ENCODE data around the gene IGLL5. TPM values are rescaled to one million over a fixed set of nuclear protein-coding genes. Genes with fewer than 3 reads are reported as not detected.
A peak's percentile ranks its signal among the peaks of the same experiment; 100 is the strongest.

IGLL5 gene
- total and polyA plus RNA-seq, 9 of the 15 experiments (the other 6 are each of a cell fraction or from before 2014, with no cell fraction given), result not detected

DNA sequence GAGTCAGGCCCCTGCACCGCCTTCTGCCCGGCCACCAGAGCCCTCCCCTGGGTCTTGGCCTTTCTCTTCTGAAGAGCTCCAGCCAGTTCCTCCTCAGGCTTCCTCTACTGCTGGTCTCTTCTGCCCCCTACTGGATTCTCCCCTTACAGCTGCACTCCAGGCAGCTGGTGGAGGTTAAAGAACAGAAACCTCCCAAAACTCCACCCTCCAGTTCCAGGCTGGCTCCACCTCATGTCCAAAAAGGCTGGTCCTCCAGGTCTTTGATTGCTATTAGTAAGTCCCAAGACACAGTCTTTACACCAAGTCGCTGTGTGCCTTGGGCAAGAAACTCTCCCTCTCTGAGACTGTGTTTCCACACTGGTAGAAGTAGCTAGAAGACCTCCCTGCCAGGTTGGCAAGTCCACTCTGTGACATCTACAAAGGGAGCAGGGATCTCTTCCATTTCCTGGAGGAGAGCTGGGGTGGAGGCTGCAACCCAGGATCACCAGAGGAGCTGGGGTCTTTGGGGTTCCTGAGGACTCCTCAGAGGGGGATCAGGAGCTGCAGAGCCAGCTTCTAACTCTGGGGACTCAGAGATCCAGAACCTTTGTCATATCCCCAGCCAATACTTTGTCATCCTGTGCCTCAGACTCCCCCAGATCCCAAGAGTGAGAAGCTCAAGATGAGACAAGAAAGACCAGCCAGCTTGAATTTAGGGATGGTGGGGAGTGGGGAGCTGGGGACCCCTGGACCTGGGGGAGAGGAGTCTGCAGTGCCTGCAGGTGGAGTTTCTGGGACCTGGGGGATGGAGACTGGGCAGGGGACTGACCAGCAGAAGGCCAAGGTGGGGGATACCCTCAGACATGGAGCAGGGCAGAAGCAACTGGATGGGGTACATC lies 3.4 kb upstream of the IGLL5 start (continued):
- TF ChIP-seq, protein P1, sequence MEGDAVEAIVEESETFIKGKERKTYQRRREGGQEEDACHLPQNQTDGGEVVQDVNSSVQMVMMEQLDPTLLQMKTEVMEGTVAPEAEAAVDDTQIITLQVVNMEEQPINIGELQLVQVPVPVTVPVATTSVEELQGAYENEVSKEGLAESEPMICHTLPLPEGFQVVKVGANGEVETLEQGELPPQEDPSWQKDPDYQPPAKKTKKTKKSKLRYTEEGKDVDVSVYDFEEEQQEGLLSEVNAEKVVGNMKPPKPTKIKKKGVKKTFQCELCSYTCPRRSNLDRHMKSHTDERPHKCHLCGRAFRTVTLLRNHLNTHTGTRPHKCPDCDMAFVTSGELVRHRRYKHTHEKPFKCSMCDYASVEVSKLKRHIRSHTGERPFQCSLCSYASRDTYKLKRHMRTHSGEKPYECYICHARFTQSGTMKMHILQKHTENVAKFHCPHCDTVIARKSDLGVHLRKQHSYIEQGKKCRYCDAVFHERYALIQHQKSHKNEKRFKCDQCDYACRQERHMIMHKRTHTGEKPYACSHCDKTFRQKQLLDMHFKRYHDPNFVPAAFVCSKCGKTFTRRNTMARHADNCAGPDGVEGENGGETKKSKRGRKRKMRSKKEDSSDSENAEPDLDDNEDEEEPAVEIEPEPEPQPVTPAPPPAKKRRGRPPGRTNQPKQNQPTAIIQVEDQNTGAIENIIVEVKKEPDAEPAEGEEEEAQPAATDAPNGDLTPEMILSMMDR (IDR thresholded peaks at IDR 0.05 in 2 of 3, conservative IDR thresholded peaks at IDR 0.05 in 1 of 3; ENCODE audit: insufficient read depth in 2 of 3, low read depth in 1 of 3, low read length in 3 of 3), result no peak
- peak; percentile 99 for TF ChIP-seq STAT6 (CRISPR knock-in tag; IDR thresholded peaks at IDR 0.05)
- peak; percentile 44; the same call in 1 of the 2 replicates for TF ChIP-seq CREM (IDR thresholded peaks at IDR 0.05; ENCODE audit: low read depth)
- TF ChIP-seq NFATC3 (IDR thresholded peaks at IDR 0.05), result no peak
- TF ChIP-seq NR2C1 (IDR thresholded peaks at IDR 0.05), result no peak
- no peak for TF ChIP-seq NR2C1 (tag; IDR thresholded peaks at IDR 0.05)
- 0 out of 3 replicates have a peak, but pooled peaks of 1 of the 2 experiments have one; percentile 61 for TF ChIP-seq CBX3 (IDR thresholded peaks at IDR 0.05; ENCODE audit: borderline replicate concordance in 1 of 2, low read length in 2 of 2)
- no peak for TF ChIP-seq NFYB (IDR thresholded peaks at IDR 0.05; ENCODE audit: extremely low read depth, insufficient read length)
- no peak for TF ChIP-seq C11orf30 (IDR thresholded peaks at IDR 0.05; ENCODE audit: low read depth)
- no peak for TF ChIP-seq ELK3 (CRISPR knock-in tag; IDR thresholded peaks at IDR 0.05)
- peak; percentile 50 for TF ChIP-seq GATAD2A (IDR thresholded peaks at IDR 0.05)
- TF ChIP-seq ATF3 (IDR thresholded peaks at IDR 0.05), result no peak
- peak; percentile 82; the same call in 1 of the 2 replicates for TF ChIP-seq ATF3 (CRISPR knock-in tag; conservative IDR thresholded peaks at IDR 0.05)
- TF ChIP-seq ZNF431 (CRISPR knock-in tag; IDR thresholded peaks at IDR 0.05), result no peak
- TF ChIP-seq, protein P2, sequence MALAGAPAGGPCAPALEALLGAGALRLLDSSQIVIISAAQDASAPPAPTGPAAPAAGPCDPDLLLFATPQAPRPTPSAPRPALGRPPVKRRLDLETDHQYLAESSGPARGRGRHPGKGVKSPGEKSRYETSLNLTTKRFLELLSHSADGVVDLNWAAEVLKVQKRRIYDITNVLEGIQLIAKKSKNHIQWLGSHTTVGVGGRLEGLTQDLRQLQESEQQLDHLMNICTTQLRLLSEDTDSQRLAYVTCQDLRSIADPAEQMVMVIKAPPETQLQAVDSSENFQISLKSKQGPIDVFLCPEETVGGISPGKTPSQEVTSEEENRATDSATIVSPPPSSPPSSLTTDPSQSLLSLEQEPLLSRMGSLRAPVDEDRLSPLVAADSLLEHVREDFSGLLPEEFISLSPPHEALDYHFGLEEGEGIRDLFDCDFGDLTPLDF (CRISPR knock-in tag; IDR thresholded peaks at IDR 0.05), result peak; percentile 68
- TF ChIP-seq ZNF174 (CRISPR knock-in tag; IDR thresholded peaks at IDR 0.05), result no peak
- no peak for TF ChIP-seq SMC3 (conservative IDR thresholded peaks at IDR 0.05; ENCODE audit: insufficient read depth, low read depth, low read length)
- TF ChIP-seq ZBTB7A (IDR thresholded peaks at IDR 0.05; ENCODE audit: borderline replicate concordance, control insufficient read depth, low read depth, low read length), result no peak
- no peak for TF ChIP-seq PHF8 (IDR thresholded peaks at IDR 0.05; ENCODE audit: borderline replicate concordance, low read length)

All from K562 (cell line).